Fibroblast of lung (primary cell): ENCODE measurements around the gene SIGMAR1.

Experiments
- EZH2 ChIP-seq: IDR thresholded peaks from 2 replicates; pipeline ENCODE4 v1.5.1; 2012; ENCODE audit warnings: low read length, control low read depth, mild to moderate bottlenecking; ENCODE audit errors: missing control alignments
- TF ChIP-seq, protein P1 (sequence below), 2 donors: IDR thresholded peaks in 1 of 2; conservative IDR thresholded peaks in 1 of 2; 1 replicate in 1 of 2; 2 replicates in 1 of 2; pipeline ENCODE4 v1.5.1; 2011 to 2012; ENCODE audit warnings: low read length in 2 of 2, control low read depth in 1 of 2, inconsistent platforms in 1 of 2, low read depth in 1 of 2, mild to moderate bottlenecking in 1 of 2

DNA sequence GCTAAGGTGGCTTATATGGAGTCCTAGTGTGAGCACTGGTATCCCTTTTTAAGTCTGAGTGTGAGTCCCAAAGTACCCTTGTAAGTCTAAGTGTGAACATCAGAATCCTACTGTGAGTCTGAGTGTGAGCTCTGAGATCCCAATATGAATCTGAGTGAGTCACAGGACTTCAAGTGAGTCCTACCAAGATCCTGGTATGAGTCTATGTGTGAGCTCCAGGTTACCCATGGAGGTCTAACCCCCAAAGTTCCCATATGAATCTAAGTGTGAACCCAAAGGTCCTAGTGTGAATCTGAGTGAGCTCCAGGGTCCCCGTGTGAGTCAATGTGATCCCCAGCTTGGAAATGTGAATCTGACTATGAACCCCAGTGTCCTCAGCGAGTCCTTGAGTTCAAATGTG lies 50.3 kb downstream of the SIGMAR1 start:
- TF ChIP-seq, protein P1, sequence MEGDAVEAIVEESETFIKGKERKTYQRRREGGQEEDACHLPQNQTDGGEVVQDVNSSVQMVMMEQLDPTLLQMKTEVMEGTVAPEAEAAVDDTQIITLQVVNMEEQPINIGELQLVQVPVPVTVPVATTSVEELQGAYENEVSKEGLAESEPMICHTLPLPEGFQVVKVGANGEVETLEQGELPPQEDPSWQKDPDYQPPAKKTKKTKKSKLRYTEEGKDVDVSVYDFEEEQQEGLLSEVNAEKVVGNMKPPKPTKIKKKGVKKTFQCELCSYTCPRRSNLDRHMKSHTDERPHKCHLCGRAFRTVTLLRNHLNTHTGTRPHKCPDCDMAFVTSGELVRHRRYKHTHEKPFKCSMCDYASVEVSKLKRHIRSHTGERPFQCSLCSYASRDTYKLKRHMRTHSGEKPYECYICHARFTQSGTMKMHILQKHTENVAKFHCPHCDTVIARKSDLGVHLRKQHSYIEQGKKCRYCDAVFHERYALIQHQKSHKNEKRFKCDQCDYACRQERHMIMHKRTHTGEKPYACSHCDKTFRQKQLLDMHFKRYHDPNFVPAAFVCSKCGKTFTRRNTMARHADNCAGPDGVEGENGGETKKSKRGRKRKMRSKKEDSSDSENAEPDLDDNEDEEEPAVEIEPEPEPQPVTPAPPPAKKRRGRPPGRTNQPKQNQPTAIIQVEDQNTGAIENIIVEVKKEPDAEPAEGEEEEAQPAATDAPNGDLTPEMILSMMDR (conservative IDR thresholded peaks at IDR 0.05 in 1 of 2, IDR thresholded peaks at IDR 0.05 in 1 of 2; ENCODE audit: low read depth in 1 of 2, low read length in 2 of 2): no peak
- no peak for TF ChIP-seq EZH2
